Liver (tissue), 9 donors: Measurements from ENCODE around the gene SGO1. TPM values are rescaled to one million over a fixed set of nuclear protein-coding genes. Genes with fewer than 3 reads are reported as not detected.

Experiments used
- DNase-seq: peaks from one replicate; pipeline ENCODE4 v3.0.0-alpha.2; 2017; ENCODE audit warnings: low spot score
- H3K27ac ChIP-seq, 2 donors: one replicate each; pipeline ENCODE4 v1.7.0; 2013; ENCODE audit warnings: inconsistent platforms in 2 of 2, low read length in 2 of 2, control low read depth in 1 of 2, low read depth in 1 of 2, mild to moderate bottlenecking in 1 of 2
- H3K27me3 ChIP-seq, 4 donors: one replicate each; pipeline versions ENCODE4 v1.6.1 to v1.7.0; 2013; ENCODE audit warnings: low read length in 3 of 4, inconsistent platforms in 1 of 4, mild to moderate bottlenecking in 1 of 4, moderate library complexity in 1 of 4; ENCODE audit not compliant: control insufficient read depth in 4 of 4, insufficient read depth in 4 of 4
- H3K36me3 ChIP-seq, 4 donors: one replicate each; pipeline versions ENCODE4 v1.6.1 to v1.7.0; 2013; ENCODE audit warnings: low read length in 3 of 4, mild to moderate bottlenecking in 3 of 4, low read depth in 1 of 4, moderate library complexity in 1 of 4; ENCODE audit not compliant: control insufficient read depth in 4 of 4, insufficient read depth in 3 of 4
- H3K4me1 ChIP-seq, 4 donors: one replicate each; pipeline versions ENCODE4 v1.6.1 to v1.7.0; 2013; ENCODE audit warnings: low read length in 3 of 4, mild to moderate bottlenecking in 3 of 4, moderate library complexity in 1 of 4; ENCODE audit not compliant: control insufficient read depth in 4 of 4, insufficient read depth in 4 of 4
- H3K4me3 ChIP-seq, 3 donors: one replicate each; pipeline versions ENCODE4 v1.6.1 to v1.7.0; 2013; ENCODE audit warnings: low read length in 3 of 3, control low read depth in 1 of 3, low read depth in 1 of 3, mild to moderate bottlenecking in 1 of 3
- H3K9ac ChIP-seq, 2 donors: one replicate each; pipeline ENCODE4 v1.7.0; 2013; ENCODE audit warnings: low read length in 2 of 2, mild to moderate bottlenecking in 2 of 2, moderate library complexity in 2 of 2, control low read depth in 1 of 2, low read depth in 1 of 2
- H3K9me3 ChIP-seq, 4 donors: one replicate each; pipeline versions ENCODE4 v1.6.1 to v1.7.0; 2013; ENCODE audit warnings: low read length in 3 of 4; ENCODE audit not compliant: control insufficient read depth in 4 of 4
- ATF3 ChIP-seq: IDR thresholded peaks from 2 replicates; pipeline ENCODE4 v1.6.1; 2016; ENCODE audit warnings: antibody characterized with exemption
- CTCF ChIP-seq: fragments of 150-350 bp; IDR thresholded peaks from 2 replicates; pipeline ENCODE4 v1.5.1; 2017; ENCODE audit warnings: improper control_type of control experiment, low read depth, low read length; ENCODE audit not compliant: missing input control
- EGR1 ChIP-seq, 2 donors: IDR thresholded peaks; 2 replicates each; pipeline ENCODE4 v1.6.1; 2016 to 2018; ENCODE audit warnings: antibody characterized with exemption in 2 of 2, low read depth in 2 of 2
- FOXA1 ChIP-seq: IDR thresholded peaks from 2 replicates; pipeline ENCODE4 v1.6.1; 2016; ENCODE audit warnings: antibody characterized with exemption
- FOXA2 ChIP-seq: IDR thresholded peaks from 2 replicates; pipeline ENCODE4 v1.6.1; 2016; ENCODE audit warnings: antibody characterized with exemption
- GABPA ChIP-seq, 2 donors: IDR thresholded peaks in 1 of 2; conservative IDR thresholded peaks in 1 of 2; 2 replicates each; pipeline ENCODE4 v1.6.1; 2016; ENCODE audit warnings: antibody characterized with exemption in 2 of 2, mild to moderate bottlenecking in 1 of 2, moderate library complexity in 1 of 2
- HNF4A ChIP-seq, 2 donors: conservative IDR thresholded peaks; 2 replicates each; pipeline ENCODE4 v1.6.1; 2016; ENCODE audit warnings: antibody characterized with exemption in 2 of 2, mild to moderate bottlenecking in 2 of 2
- HNF4G ChIP-seq: IDR thresholded peaks from 2 replicates; pipeline ENCODE4 v1.6.1; 2016; ENCODE audit warnings: antibody characterized with exemption
- JUND ChIP-seq, 2 donors: IDR thresholded peaks; 2 replicates each; pipeline ENCODE4 v1.6.1; 2016; ENCODE audit warnings: antibody characterized with exemption in 2 of 2
- MAX ChIP-seq: IDR thresholded peaks from 2 replicates; pipeline ENCODE4 v1.6.1; 2016; ENCODE audit warnings: antibody characterized with exemption
- NR2F2 ChIP-seq: IDR thresholded peaks from 2 replicates; pipeline ENCODE4 v1.6.1; 2016; ENCODE audit warnings: antibody characterized with exemption
- RAD21 ChIP-seq, 2 donors: IDR thresholded peaks; 2 replicates each; pipeline ENCODE4 v1.6.1; 2016; ENCODE audit warnings: antibody characterized with exemption in 2 of 2, mild to moderate bottlenecking in 2 of 2
- REST ChIP-seq: IDR thresholded peaks from 2 replicates; pipeline ENCODE4 v1.6.1; 2016; ENCODE audit warnings: antibody characterized with exemption, mild to moderate bottlenecking
- RXRA ChIP-seq, 2 donors: IDR thresholded peaks; 2 replicates each; pipeline ENCODE4 v1.6.1; 2017 to 2018; ENCODE audit warnings: antibody characterized with exemption in 2 of 2, mild to moderate bottlenecking in 1 of 2
- SP1 ChIP-seq: IDR thresholded peaks from 2 replicates; pipeline ENCODE4 v1.6.1; 2018; ENCODE audit warnings: antibody characterized with exemption, mild to moderate bottlenecking
- TAF1 ChIP-seq: conservative IDR thresholded peaks from 2 replicates; pipeline ENCODE4 v1.6.1; 2016; ENCODE audit warnings: antibody characterized with exemption, mild to moderate bottlenecking
- YY1 ChIP-seq: IDR thresholded peaks from 2 replicates; pipeline ENCODE4 v1.6.1; 2016; ENCODE audit warnings: antibody characterized with exemption, mild to moderate bottlenecking
- ZBTB33 ChIP-seq: IDR thresholded peaks from 2 replicates; pipeline ENCODE4 v1.6.1; 2016; ENCODE audit warnings: antibody characterized with exemption
- WGBS: extraction: QIAGEN DNeasy Blood & Tissue Kit; methylation state at CpG from one replicate; pipeline ENCODE4 v1.1.7; 2013; 5-methylcytosine and 5-hydroxymethylcytosine counted together
- polyA plus RNA-seq, 2 donors: library from polyadenylated mRNA; stranded (reverse) in 1 of 2; unstranded in 1 of 2; fragments of 200-250 nt in 1 of 2; fragments of >200 nt in 1 of 2; fragmentation: Nextera tagmentation in 1 of 2; extraction: Ambion mirVana in 1 of 2; gene quantifications; one replicate each; pipeline versions ENCODE4 v1.2.1 to v1.2.3, GENCODE V29; 2013 to 2015
- total RNA-seq, 2 donors: library from RNA; depleted of rRNA; stranded (reverse); fragments of >200 nt; gene quantifications; one replicate each; pipeline ENCODE4 v1.2.3, GENCODE V29; 2014
- donor health status: healthy.
- donor health status: healthy.
- donor health status: healthy.
- donor health status: healthy.
- donor health status: healthy.

SGO1 gene
- total and polyA plus RNA-seq, 4 donors: 0.42 to 9.6 (median 0.71) TPM

- no peak overlapping the region for H3K9ac ChIP-seq
- 77% methylated on average over 2 of the region's 2 CpGs for WGBS
- peaks cover 0 to 12% (median 9%) of the 10 kb centered on the region in 4 donors for H3K4me1 ChIP-seq
- no peaks in the 10 kb centered on the region for H3K27me3 ChIP-seq
- TF ChIP-seq RXRA (IDR thresholded peaks at IDR 0.05) (no peak), RAD21 (IDR thresholded peaks at IDR 0.05) (no peak), FOXA2 (no peak), EGR1 (IDR thresholded peaks at IDR 0.05; ENCODE audit: low read depth in 2 of 2) (no peak), MAX (no peak), HNF4A (conservative IDR thresholded peaks at IDR 0.05) (no peak), TAF1 (no peak), GABPA (IDR thresholded peaks at IDR 0.05 in 1 of 2, conservative IDR thresholded peaks at IDR 0.05 in 1 of 2) (no peak), REST (no peak), ATF3 (no peak), YY1 (no peak), FOXA1 (no peak), NR2F2 (no peak), CTCF (no peak), HNF4G (no peak), ZBTB33 (no peak), SP1 (no peak), JUND (IDR thresholded peaks at IDR 0.05) (no peak)
- no peaks in the 10 kb centered on the region for H3K36me3 ChIP-seq
- no peak overlapping the region for H3K4me3 ChIP-seq
- no peak for DNase-seq
- no peak overlapping the region for H3K27ac ChIP-seq
- no peaks in the 10 kb centered on the region for H3K9me3 ChIP-seq
These were observed 36.3 kb upstream of the SGO1 start for GRCh38 chr3:20222274-20222673.
